ENCODE data around the gene NFS1. TPM values are rescaled to one million over a fixed set of nuclear protein-coding genes. Genes with fewer than 3 reads are reported as not detected.

The NFS1 gene
- total and polyA plus RNA-seq, 2 of the 4 experiments (the other 2 are of a cell fraction) = 16.5 to 35.6 TPM

- Histone ChIP-seq H4K5ac (ENCODE audit: low read depth, low read length) (no peak overlapping the region), H2BK20ac (ENCODE audit: low read depth, low read length) (no peak overlapping the region), H3K27ac (ENCODE audit: insufficient read depth, low read length) (no peak overlapping the region), H3K18ac (ENCODE audit: low read depth, low read length) (no peak overlapping the region), H2BK15ac (ENCODE audit: low read depth, low read length) (no peak overlapping the region), H4K20me1 (ENCODE audit: insufficient read depth, low read length) (peaks cover 88% of the 10 kb centered on the region), H3K23ac (ENCODE audit: low read depth, low read length) (no peak overlapping the region), H3K9ac (ENCODE audit: low read depth, low read length) (no peak overlapping the region), H3K27me3 (ENCODE audit: control insufficient read depth, insufficient read depth, low read length) (no peaks in the 10 kb centered on the region), H3K4me1 (ENCODE audit: control insufficient read depth, insufficient read depth, low read length) (no peaks in the 10 kb centered on the region), H3K9me1 (ENCODE audit: insufficient read depth, low read length) (peaks cover 27% of the 10 kb centered on the region), H2AFZ (replicated peaks; ENCODE audit: low read length, poor library complexity) (no peak overlapping the region), H3K4me3 (ENCODE audit: insufficient read depth, low read depth, low read length) (no peak overlapping the region), H2BK5ac (ENCODE audit: low read depth, low read length, poor library complexity, severe bottlenecking) (no peak overlapping the region), H3K4me2 (ENCODE audit: low read depth, low read length) (no peak overlapping the region), H3K56ac (ENCODE audit: extremely low read depth, insufficient read depth, low read length) (no peak overlapping the region), H3K36me3 (ENCODE audit: control insufficient read depth, insufficient read depth, low read length) (peaks cover 2% of the 10 kb centered on the region; the same call in 1 of the 2 replicates), H3K79me1 (ENCODE audit: low read depth in 1 of 2, low read length in 2 of 2) (peaks cover 51 to 89% of the 10 kb centered on the region in 2 experiments), H3K14ac (replicated peaks; ENCODE audit: low read depth, low read length) (no peak overlapping the region), H4K8ac (ENCODE audit: low read depth in 2 of 2, low read length in 2 of 2) (no peak overlapping the region), H2BK120ac (ENCODE audit: low read depth, low read length) (no peak overlapping the region), H2AK5ac (ENCODE audit: low read depth, low read length) (no peak overlapping the region), H3K9me3 (ENCODE audit: control insufficient read depth, insufficient read depth, low read length) (no peaks in the 10 kb centered on the region), H4K91ac (ENCODE audit: insufficient read depth, low read depth, low read length) (no peak overlapping the region), H2AK9ac (replicated peaks; ENCODE audit: low read depth, low read length, poor library complexity) (no peak overlapping the region), H3K4ac (ENCODE audit: low read depth, low read length) (no peak overlapping the region)
- BruUV-seq (replicated peaks) = no TSS peak
- no CpG with 5 or more reads among the region's 2 CpGs for WGBS, 2 experiments (ENCODE audit: extremely low coverage in 2 of 2, insufficient read length in 1 of 2)
- DNase-seq (no peak), ATAC-seq (ENCODE audit: low read depth) (no peak)
- TF ChIP-seq, protein P1, sequence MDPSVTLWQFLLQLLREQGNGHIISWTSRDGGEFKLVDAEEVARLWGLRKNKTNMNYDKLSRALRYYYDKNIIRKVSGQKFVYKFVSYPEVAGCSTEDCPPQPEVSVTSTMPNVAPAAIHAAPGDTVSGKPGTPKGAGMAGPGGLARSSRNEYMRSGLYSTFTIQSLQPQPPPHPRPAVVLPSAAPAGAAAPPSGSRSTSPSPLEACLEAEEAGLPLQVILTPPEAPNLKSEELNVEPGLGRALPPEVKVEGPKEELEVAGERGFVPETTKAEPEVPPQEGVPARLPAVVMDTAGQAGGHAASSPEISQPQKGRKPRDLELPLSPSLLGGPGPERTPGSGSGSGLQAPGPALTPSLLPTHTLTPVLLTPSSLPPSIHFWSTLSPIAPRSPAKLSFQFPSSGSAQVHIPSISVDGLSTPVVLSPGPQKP (IDR thresholded peaks at IDR 0.05; ENCODE audit: borderline replicate concordance, low read depth, low read length) = no peak
- TF ChIP-seq MXI1 (IDR thresholded peaks at IDR 0.05; ENCODE audit: borderline replicate concordance, low read depth, low read length) (no peak), MAZ (IDR thresholded peaks at IDR 0.05; ENCODE audit: borderline replicate concordance, low read depth, low read length) (no peak), SMC3 (IDR thresholded peaks at IDR 0.05; ENCODE audit: low read depth, low read length) (no peak), FOS (IDR thresholded peaks at IDR 0.05; ENCODE audit: low read depth, low read length) (no peak), RCOR1 (IDR thresholded peaks at IDR 0.05; ENCODE audit: insufficient replicate concordance, low read length) (no peak), RAD21 (IDR thresholded peaks at IDR 0.05; ENCODE audit: low read length) (no peak)
- TF ChIP-seq, protein P2, sequence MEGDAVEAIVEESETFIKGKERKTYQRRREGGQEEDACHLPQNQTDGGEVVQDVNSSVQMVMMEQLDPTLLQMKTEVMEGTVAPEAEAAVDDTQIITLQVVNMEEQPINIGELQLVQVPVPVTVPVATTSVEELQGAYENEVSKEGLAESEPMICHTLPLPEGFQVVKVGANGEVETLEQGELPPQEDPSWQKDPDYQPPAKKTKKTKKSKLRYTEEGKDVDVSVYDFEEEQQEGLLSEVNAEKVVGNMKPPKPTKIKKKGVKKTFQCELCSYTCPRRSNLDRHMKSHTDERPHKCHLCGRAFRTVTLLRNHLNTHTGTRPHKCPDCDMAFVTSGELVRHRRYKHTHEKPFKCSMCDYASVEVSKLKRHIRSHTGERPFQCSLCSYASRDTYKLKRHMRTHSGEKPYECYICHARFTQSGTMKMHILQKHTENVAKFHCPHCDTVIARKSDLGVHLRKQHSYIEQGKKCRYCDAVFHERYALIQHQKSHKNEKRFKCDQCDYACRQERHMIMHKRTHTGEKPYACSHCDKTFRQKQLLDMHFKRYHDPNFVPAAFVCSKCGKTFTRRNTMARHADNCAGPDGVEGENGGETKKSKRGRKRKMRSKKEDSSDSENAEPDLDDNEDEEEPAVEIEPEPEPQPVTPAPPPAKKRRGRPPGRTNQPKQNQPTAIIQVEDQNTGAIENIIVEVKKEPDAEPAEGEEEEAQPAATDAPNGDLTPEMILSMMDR (conservative IDR thresholded peaks at IDR 0.05; ENCODE audit: low read depth, low read length) = no peak
- intact Hi-C loops (cut with micrococcal nuclease) (no loop called here), in situ Hi-C loops (cut with MboI; ENCODE audit: low sequenced_read_pairs) (no loop called here), dilution Hi-C loops (cut with HindIII; ENCODE audit: low sequenced_read_pairs, unreplicated experiment) (no loop called here)
- CTCF ChIA-PET = no interaction called here
- POLR2A ChIA-PET (ENCODE audit: unreplicated experiment) = no interaction called here
Observed at GRCh38 chr20:35644806-35645205, 54.3 kb downstream of the NFS1 start.
